K562 (cell line): Measurements from ENCODE around the gene RHOF. TPM values are rescaled to one million over a fixed set of nuclear protein-coding genes. Genes with fewer than 3 reads are reported as not detected.

Experiments
- ADNP ChIP-seq: fragments of 200-800 bp; sonication (Bioruptor generic); IDR thresholded peaks from 2 replicates; pipeline ENCODE4 v1.6.1; 2016; ENCODE audit warnings: missing genetic modification characterization, missing compliant biosample characterization
- BCOR ChIP-seq: fragments of 450-650 bp; IDR thresholded peaks from 2 replicates; pipeline ENCODE4 v1.6.1; 2016
- CEBPG ChIP-seq, 3 experiments: fragments of 200-800 bp in 1 of 3; sonication (Bioruptor generic) in 1 of 3; sonication (generic) in 1 of 3; formaldehyde crosslinking in 1 of 3; IDR thresholded peaks in 2 of 3; conservative IDR thresholded peaks in 1 of 3; 2 replicates each; pipeline versions ENCODE4 v1.6.1 to v1.8.0; 2016 to 2022; ENCODE audit warnings: missing compliant biosample characterization in 2 of 3, missing genetic modification characterization in 2 of 3, mild to moderate bottlenecking in 1 of 3, missing genetic modification reagents in 1 of 3
- CXXC5 ChIP-seq: fragments of 250-450 bp; sonication (Bioruptor Pico); IDR thresholded peaks from 2 replicates; pipeline ENCODE4 v1.8.0; 2022; ENCODE audit warnings: inconsistent platforms, mild to moderate bottlenecking, moderate library complexity
- DPF2 ChIP-seq: fragments of 450-650 bp; IDR thresholded peaks from 2 replicates; pipeline ENCODE4 v1.6.1; 2016
- EGR1 ChIP-seq: fragments of 450-650 bp; conservative IDR thresholded peaks from 2 replicates; pipeline ENCODE4 v1.6.1; 2017; ENCODE audit warnings: mild to moderate bottlenecking
- ELF4 ChIP-seq: fragments of 450-650 bp; formaldehyde crosslinking; IDR thresholded peaks from 2 replicates; pipeline ENCODE4 v1.4.0; 2022; ENCODE audit warnings: missing genetic modification characterization
- FOXK1 ChIP-seq: sonication (generic); formaldehyde crosslinking; IDR thresholded peaks from 2 replicates; pipeline ENCODE4 v1.8.0; 2022; ENCODE audit warnings: missing genetic modification reagents, mild to moderate bottlenecking, borderline replicate concordance
- GABPA ChIP-seq: fragments of 200-800 bp; sonication (Bioruptor generic); conservative IDR thresholded peaks from 2 replicates; pipeline ENCODE4 v1.6.1; 2016; ENCODE audit warnings: low read depth, missing genetic modification characterization, missing compliant biosample characterization
- HDAC1 ChIP-seq, 2 experiments: fragments of 450-650 bp; IDR thresholded peaks; 2 replicates each; pipeline ENCODE4 v1.6.1; 2016 to 2017; ENCODE audit warnings: inconsistent platforms in 1 of 2, mild to moderate bottlenecking in 1 of 2, moderate library complexity in 1 of 2
- HDAC3 ChIP-seq: fragments of 450-650 bp; IDR thresholded peaks from 2 replicates; pipeline ENCODE4 v1.6.1; 2018; ENCODE audit warnings: borderline replicate concordance, mild to moderate bottlenecking, moderate library complexity; ENCODE audit not compliant: partially characterized antibody
- MYC ChIP-seq, 2 experiments: fragments of 250-450 bp in 1 of 2; sonication (Bioruptor Pico) in 1 of 2; IDR thresholded peaks; 2 replicates each; pipeline versions ENCODE4 v1.5.1 to v1.6.1; 2012 to 2021; ENCODE audit warnings: low read depth in 2 of 2, borderline replicate concordance in 1 of 2, improper control_type of control experiment in 1 of 2, low read length in 1 of 2, mild to moderate bottlenecking in 1 of 2, moderate library complexity in 1 of 2
- NR2C2 ChIP-seq, 2 experiments: fragments of 200-800 bp in 1 of 2; sonication (Bioruptor generic) in 1 of 2; sonication (generic) in 1 of 2; formaldehyde crosslinking in 1 of 2; IDR thresholded peaks; 2 replicates each; pipeline versions ENCODE4 v1.6.1 to v1.8.0; 2016 to 2022; ENCODE audit warnings: mild to moderate bottlenecking in 1 of 2, missing compliant biosample characterization in 1 of 2, missing genetic modification characterization in 1 of 2, missing genetic modification reagents in 1 of 2
- RBM22 ChIP-seq: fragments of 200-400 bp; formaldehyde crosslinking; IDR thresholded peaks from 2 replicates; pipeline ENCODE4 v1.6.1; 2018; ENCODE audit warnings: low read length, low read depth; ENCODE audit not compliant: poor library complexity, severe bottlenecking
- TARDBP ChIP-seq: fragments of 450-650 bp; IDR thresholded peaks from 2 replicates; pipeline ENCODE4 v1.6.1; 2016
- ZFX ChIP-seq: sonication (generic); formaldehyde crosslinking; IDR thresholded peaks from 2 replicates; pipeline ENCODE4 v1.8.0; 2022; ENCODE audit warnings: mild to moderate bottlenecking, missing genetic modification reagents, moderate library complexity
- ZNF282 ChIP-seq: sonication (generic); formaldehyde crosslinking; IDR thresholded peaks from 2 replicates; pipeline ENCODE4 v1.8.1; 2023; ENCODE audit warnings: missing genetic modification reagents
- ZSCAN32 ChIP-seq: fragments of 450-650 bp; formaldehyde crosslinking; IDR thresholded peaks from 2 replicates; pipeline ENCODE4 v1.4.0; 2020; ENCODE audit warnings: mild to moderate bottlenecking, moderate library complexity
- polyA plus RNA-seq, 8 experiments: library from polyadenylated mRNA; depleted of rRNA in 4 of 8; stranded (reverse) in 5 of 8; unstranded in 3 of 8; fragments of >200 nt; fragmentation: Nextera tagmentation in 2 of 8; fragmentation: Illumina TruSeq in 1 of 8; extraction: Ambion mirVana in 2 of 8; extraction: Trizol in 1 of 8; gene quantifications; 2 replicates each; pipeline versions ENCODE4 v1.2.1 to v1.2.3, GENCODE V29; 2011 to 2014; ENCODE audit warnings: inconsistent platforms in 1 of 8, missing spikeins in 1 of 8
- total RNA-seq, 7 experiments: library from RNA; depleted of rRNA in 6 of 7; stranded (reverse); fragments of >200 nt in 6 of 7; fragmentation: Illumina TruSeq in 2 of 7; extraction: Trizol in 2 of 7; gene quantifications; 2 replicates each; pipeline versions ENCODE4 v1.2.1 to v1.2.3, GENCODE V29; 2011 to 2021; ENCODE audit warnings: low replicate concordance in 1 of 7
- TF ChIP-seq, protein P1 (sequence below): fragments of 450-650 bp; IDR thresholded peaks from 2 replicates; pipeline ENCODE4 v1.6.1; 2018; ENCODE audit warnings: mild to moderate bottlenecking, low read depth; ENCODE audit not compliant: partially characterized antibody
- TF ChIP-seq, protein P2 (sequence below): fragments of 450-650 bp; IDR thresholded peaks from 2 replicates; pipeline ENCODE4 v1.6.1; 2016; ENCODE audit warnings: low read depth, mild to moderate bottlenecking, moderate library complexity
- TF ChIP-seq, protein P3 (sequence below): fragments of 250-450 bp; sonication (Bioruptor Pico); IDR thresholded peaks from 2 replicates; pipeline ENCODE4 v1.8.0; 2021; ENCODE audit warnings: moderate library complexity, mild to moderate bottlenecking, inconsistent platforms

The RHOF gene
- total and polyA plus RNA-seq, 9 of the 15 experiments (the other 6 are each of a cell fraction or from before 2014, with no cell fraction given), result 0.13 to 10.1 (median 4.0) TPM

DNA sequence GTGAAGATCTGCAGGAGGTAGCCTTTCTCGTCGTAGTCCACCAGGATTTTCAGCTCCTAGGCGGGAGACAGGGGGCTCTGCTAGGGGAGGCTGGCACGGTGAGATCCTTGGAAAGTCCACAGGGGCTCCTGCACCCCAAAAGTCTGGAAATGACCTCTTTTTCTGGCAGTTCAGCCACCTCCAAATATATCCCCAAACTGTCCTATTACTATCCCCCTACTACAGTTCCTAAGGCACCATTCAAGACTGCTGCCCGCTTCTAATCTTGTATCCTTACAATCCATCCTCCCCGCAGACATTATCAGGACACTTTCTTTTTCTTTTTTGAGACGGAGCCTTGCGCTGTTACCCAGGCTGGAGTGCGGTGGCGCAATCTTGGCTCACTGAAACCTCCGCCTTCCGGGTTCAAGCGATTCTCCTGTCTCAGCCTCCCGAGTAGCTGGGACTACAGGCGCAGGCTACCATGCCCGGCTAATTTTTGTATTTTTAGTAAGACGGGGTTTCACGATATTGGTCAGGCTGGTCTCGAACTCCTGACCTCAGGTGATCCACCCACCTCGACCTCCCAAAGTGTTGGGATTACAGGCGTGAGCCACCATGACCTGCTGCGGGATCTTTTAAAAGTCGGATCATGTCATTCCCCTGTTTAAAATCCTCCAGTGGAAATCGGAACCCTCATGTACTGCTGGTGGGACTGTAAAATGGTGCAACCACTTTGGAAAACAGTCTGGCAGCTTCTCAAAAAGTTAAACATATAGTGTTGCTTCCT is 46.7 kb upstream of the RHOF start (continued):
- TF ChIP-seq, protein P1, sequence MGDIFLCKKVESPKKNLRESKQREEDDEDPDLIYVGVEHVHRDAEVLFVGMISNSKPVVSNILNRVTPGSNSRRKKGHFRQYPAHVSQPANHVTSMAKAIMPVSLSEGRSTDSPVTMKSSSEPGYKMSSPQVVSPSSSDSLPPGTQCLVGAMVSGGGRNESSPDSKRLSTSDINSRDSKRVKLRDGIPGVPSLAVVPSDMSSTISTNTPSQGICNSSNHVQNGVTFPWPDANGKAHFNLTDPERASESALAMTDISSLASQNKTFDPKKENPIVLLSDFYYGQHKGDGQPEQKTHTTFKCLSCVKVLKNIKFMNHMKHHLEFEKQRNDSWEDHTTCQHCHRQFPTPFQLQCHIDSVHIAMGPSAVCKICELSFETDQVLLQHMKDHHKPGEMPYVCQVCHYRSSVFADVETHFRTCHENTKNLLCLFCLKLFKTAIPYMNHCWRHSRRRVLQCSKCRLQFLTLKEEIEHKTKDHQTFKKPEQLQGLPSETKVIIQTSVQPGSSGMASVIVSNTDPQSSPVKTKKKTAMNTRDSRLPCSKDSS, result no peak
- TF ChIP-seq CEBPG (CRISPR knock-in tag; IDR thresholded peaks at IDR 0.05) (peak; percentile 90), CEBPG (tag; conservative IDR thresholded peaks at IDR 0.05 in 1 of 2, IDR thresholded peaks at IDR 0.05 in 1 of 2) (peak; percentile 86 to 95), CXXC5 (0 out of 2 replicates have a peak, but pooled peaks have one; percentile 8), DPF2 (peak; percentile 43; the same call in 1 of the 2 replicates), MYC (IDR thresholded peaks at IDR 0.05; ENCODE audit: low read depth, low read length) (peak; percentile 21; the same call in 1 of the 2 replicates), MYC (CRISPR knock-in tag; IDR thresholded peaks at IDR 0.05; ENCODE audit: borderline replicate concordance, low read depth) (no peak), ZSCAN32 (no peak), ZFX (CRISPR knock-in tag) (peak; percentile 9; the same call in 1 of the 2 replicates), GABPA (0 out of 2 replicates have a peak, but pooled peaks have one; percentile 15), NR2C2 (CRISPR knock-in tag; IDR thresholded peaks at IDR 0.05) (no peak), NR2C2 (tag; IDR thresholded peaks at IDR 0.05) (peak; percentile 32; the same call in 1 of the 2 replicates), ADNP (tag) (peak; percentile 88), EGR1 (0 out of 2 replicates have a peak, but pooled peaks have one; percentile 8), HDAC1 (IDR thresholded peaks at IDR 0.05) (peak in 1 of 2 experiments; percentile 30; a peak in 1 of 4 replicates), RBM22 (no peak), ZNF282 (no peak), ELF4 (CRISPR knock-in tag) (0 out of 2 replicates have a peak, but pooled peaks have one; percentile 37), HDAC3 (no peak), FOXK1 (CRISPR knock-in tag) (peak; percentile 87; the same call in 1 of the 2 replicates), TARDBP (0 out of 2 replicates have a peak, but pooled peaks have one; percentile 24), BCOR (peak; percentile 68; the same call in 1 of the 2 replicates)
- TF ChIP-seq, protein P2, sequence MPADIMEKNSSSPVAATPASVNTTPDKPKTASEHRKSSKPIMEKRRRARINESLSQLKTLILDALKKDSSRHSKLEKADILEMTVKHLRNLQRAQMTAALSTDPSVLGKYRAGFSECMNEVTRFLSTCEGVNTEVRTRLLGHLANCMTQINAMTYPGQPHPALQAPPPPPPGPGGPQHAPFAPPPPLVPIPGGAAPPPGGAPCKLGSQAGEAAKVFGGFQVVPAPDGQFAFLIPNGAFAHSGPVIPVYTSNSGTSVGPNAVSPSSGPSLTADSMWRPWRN, result no peak
- TF ChIP-seq, protein P3, sequence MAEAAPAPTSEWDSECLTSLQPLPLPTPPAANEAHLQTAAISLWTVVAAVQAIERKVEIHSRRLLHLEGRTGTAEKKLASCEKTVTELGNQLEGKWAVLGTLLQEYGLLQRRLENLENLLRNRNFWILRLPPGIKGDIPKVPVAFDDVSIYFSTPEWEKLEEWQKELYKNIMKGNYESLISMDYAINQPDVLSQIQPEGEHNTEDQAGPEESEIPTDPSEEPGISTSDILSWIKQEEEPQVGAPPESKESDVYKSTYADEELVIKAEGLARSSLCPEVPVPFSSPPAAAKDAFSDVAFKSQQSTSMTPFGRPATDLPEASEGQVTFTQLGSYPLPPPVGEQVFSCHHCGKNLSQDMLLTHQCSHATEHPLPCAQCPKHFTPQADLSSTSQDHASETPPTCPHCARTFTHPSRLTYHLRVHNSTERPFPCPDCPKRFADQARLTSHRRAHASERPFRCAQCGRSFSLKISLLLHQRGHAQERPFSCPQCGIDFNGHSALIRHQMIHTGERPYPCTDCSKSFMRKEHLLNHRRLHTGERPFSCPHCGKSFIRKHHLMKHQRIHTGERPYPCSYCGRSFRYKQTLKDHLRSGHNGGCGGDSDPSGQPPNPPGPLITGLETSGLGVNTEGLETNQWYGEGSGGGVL (CRISPR knock-in tag), result no peak
